HG03196 (cell line): Measurements from ENCODE around the gene BIRC5.
"Not testable (repeated sequence)": the region's sequence is repeated elsewhere in the genome, so short reads cannot be mapped to it uniquely, and the experiment has no call there.

ENCODE experiments used
- ATAC-seq: cut with Tn5 transposase; IDR thresholded peaks from one replicate; pipeline ENCODE4 v1.9.1; 2021; ENCODE audit not compliant: unreplicated experiment

Gene BIRC5

GRCh38 chr17:78214016-78214705 lies at the start of gene BIRC5:
Gene BIRC5 (plus strand): TSS chr17:78214253. CDS start chr17:78214317, 64 bp downstream.
- peak; percentile 95 for ATAC-seq

- no peak for ATAC-seq
Observed at GRCh38 chr17:78164748-78165607, 49.1 kb upstream of the BIRC5 start.

DNA sequence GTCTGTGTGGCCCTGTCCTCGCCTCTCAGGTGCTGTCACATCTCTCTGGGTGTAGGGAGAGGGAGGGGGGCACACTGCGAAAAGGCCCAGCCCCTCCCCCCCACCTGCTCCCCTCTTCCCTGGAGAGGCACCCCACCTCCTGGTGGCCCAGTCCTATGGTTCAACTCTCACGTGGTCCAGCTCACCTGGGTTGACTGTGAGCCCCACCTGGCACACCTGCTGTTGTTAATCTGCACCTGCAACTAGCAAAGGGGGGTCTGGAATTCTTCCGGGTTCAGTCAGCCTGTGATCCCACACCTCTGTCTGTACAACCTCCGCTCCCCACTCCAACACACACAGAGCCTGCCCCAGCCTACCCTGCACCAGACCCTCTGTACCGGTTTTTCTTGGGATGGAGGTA lies 47.6 kb upstream of the BIRC5 start:
- ATAC-seq = no peak

- peak; percentile 44 for ATAC-seq
Observed at GRCh38 chr17:78168242-78168902, 45.7 kb upstream of the BIRC5 start, which contains the start of gene SYNGR2. Gene SYNGR2 (plus strand): TSS chr17:78168581. CDS start chr17:78168617, 36 bp downstream.

DNA sequence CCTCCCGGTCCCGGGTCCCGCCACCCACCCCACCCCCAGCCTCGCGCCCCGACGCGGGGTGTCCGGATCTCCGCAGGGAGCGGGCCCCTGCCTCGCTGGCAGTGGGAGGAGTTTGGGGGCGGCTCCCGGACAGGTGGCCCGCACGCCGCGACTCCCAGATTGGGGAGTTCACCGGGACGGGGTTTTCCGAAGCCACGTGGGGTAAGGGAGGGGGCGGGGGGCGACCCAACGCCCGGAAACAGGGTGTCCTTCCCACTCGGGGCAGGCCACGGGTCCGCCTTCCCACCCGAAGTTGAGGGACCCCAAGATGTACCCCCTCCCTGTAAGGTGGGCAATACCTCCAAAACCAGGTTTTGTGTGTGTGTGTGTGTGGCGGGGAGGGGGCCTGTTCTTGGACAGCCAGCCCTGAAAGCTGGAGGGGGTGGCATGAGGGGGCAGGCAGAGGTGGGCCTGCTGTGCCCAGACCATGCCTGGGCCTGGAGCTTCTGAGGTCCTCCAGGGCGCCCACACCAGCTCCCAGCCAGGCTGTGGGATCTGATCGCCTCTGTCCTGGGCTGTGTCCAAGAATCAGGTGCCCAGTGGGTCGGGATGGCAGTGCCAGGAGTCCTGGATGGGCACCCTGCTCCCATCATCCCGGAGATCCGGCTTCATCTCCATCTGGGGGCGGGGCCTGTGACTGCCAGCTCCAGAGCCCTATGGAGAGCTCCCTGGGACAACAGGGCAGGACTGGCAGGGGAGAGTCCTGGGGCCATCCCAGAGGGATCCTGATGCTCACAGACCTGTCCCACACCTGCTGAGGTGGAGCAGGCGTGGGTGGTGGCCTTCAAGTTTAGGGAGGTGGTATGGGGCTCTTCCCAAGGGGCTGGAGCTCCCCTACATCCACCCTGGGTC lies 44.9 kb upstream of the BIRC5 start:
- peak; percentile 24 for ATAC-seq

GRCh38 chr17:78170692-78171590 lies 43.1 kb upstream of the BIRC5 start:
- no peak for ATAC-seq

- ATAC-seq = not testable (repeated sequence)
Observed at GRCh38 chr17:78171591-78172248, 42.3 kb upstream of the BIRC5 start.

DNA sequence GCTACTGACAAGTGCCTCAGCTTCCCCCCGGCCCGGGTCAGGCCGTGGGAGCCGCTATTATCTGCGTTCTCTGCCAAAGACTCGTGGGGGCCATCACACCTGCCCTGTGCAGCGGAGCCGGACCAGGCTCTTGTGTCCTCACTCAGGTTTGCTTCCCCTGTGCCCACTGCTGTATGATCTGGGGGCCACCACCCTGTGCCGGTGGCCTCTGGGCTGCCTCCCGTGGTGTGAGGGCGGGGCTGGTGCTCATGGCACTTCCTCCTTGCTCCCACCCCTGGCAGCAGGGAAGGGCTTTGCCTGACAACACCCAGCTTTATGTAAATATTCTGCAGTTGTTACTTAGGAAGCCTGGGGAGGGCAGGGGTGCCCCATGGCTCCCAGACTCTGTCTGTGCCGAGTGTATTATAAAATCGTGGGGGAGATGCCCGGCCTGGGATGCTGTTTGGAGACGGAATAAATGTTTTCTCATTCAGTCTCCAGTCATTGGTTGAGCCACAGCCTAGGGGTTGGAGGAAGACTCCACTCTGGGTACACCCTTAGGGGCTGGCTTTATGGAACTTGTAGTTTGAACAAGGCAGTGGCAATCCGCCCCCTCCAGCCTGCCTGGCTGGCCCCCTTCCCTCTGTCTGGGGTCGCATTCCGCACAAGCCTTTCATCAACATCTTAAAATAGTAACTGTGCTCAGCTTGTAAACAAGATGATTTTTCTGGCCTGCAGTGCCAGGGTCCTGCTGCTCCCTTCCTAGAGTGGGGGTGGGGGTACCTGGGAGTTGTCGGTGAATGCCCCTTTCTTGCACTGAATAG lies 41.6 kb upstream of the BIRC5 start:
- ATAC-seq = no peak

- no peak for ATAC-seq
Observed at GRCh38 chr17:78173097-78173715, 40.8 kb upstream of the BIRC5 start.

- ATAC-seq = no peak
Observed at GRCh38 chr17:78174346-78174869, 39.6 kb upstream of the BIRC5 start.

GRCh38 chr17:78174870-78175642 lies 39.0 kb upstream of the BIRC5 start:
- ATAC-seq = no peak

GRCh38 chr17:78175643-78175981 lies 38.4 kb upstream of the BIRC5 start:
- ATAC-seq = no peak

DNA sequence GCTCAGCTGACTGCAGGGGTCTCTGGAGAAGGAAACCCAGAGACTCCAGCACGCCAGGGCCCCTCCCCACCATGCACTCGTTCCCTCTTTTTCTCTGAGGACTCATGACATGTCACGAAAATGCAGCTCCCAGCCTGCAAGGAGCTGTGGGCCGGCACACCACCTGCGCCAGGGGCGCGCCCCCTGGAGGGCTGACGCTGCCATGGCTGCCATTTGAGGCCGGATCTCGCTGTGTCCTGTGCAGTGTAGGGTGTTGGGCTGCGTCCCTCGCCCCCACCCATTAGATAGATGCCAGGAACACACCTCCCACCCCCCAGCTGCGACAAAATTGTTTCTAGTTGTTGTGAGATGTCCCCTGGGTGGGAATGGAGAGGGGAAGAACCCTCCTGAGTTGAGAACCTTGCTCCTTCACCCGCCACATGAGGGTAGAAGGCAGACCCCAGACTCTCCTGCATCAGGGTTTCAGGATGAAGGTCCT lies 37.5 kb upstream of the BIRC5 start:
- ATAC-seq = no peak

- no peak for ATAC-seq
Observed at GRCh38 chr17:78179372-78179771, 34.7 kb upstream of the BIRC5 start.

DNA sequence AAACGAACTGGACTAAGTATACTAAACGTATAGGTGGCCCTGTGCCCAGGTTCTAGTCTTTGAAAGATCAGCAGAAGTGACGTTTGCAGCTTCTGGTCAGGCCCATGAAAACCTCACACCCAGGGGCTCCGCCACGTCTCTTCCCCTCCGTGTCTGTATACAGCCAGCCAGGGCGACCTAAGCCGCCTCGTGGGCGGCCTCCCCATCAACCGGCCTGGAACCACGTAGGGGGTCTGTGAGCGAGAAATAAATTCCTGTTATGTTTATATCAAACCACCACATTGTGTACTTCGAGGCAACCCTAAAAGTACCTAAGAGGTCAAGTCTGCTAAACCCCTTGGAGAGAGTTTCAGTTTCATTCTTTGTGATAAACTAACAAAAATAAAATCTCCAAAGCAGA lies 34.0 kb upstream of the BIRC5 start:
- ATAC-seq = no peak

DNA sequence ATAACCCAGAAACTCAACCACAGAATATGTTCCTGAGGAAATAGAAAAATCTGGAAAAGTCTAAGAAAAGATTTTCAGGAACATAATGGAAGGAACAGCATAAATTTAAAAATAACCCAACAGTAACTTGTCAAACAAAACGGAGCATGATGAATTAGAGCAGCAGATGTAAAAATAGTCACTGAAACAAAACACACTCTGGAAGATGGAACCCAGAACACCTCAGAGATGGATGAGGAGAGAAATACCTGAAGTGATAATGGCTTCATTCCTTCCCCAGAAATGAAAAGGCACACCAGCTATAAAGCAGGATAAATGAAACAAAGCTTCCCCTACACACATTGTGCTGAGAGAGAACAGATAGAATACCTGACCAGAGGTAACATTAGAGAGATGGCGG lies 33.5 kb upstream of the BIRC5 start:
- ATAC-seq = no peak

DNA sequence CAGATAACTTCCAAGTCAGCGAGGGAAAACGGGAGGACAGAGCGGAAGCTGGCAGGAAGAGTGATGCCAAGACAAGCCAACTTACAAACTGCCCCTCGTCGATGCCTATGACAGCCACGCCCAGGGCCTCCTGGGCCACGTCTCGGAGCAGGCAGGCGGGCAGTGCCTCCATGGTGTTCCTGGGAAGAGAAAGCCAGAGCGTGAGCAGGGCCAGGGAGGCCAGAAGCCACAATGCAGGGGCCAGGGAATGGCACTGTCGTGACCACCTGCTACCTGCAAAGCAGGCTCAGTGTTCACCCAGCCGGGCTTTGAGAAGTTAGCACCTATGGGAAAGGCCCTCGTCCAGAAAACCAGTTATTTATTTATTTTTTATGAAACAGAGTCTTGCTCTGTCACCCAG lies 31.5 kb upstream of the BIRC5 start:
- no peak for ATAC-seq
